ENCODE results near the gene AS3MT.

AS3MT gene

GRCh38 chr10:102856758-102857424, 12.4 kb upstream of the AS3MT start:
- DNase-seq = no peak

GRCh38 chr10:102859911-102860310, 9.4 kb upstream of the AS3MT start:
- DNase-seq = no peak

GRCh38 chr10:102863660-102864059, 5.6 kb upstream of the AS3MT start:
- no peak for DNase-seq

GRCh38 chr10:102865620-102866019, 3.6 kb upstream of the AS3MT start:
- DNase-seq = no peak

GRCh38 chr10:102868911-102869257, 386 bp upstream of the AS3MT start:
- peak; percentile 32 for DNase-seq

- no peak for DNase-seq
Measured at GRCh38 chr10:102870221-102870620, 951 bp downstream of the AS3MT start.

- no peak for DNase-seq
Measured at GRCh38 chr10:102872163-102872562, 2.9 kb downstream of the AS3MT start.

- DNase-seq = no peak
Measured at GRCh38 chr10:102876747-102877153, 7.5 kb downstream of the AS3MT start.

- no peak for DNase-seq
Measured at GRCh38 chr10:102878629-102879028, 9.4 kb downstream of the AS3MT start.

GRCh38 chr10:102880256-102880655, 11.0 kb downstream of the AS3MT start:
- no peak for DNase-seq

- no peak for DNase-seq
Measured at GRCh38 chr10:102888048-102888447, 18.8 kb downstream of the AS3MT start.

- no peak for DNase-seq
Measured at GRCh38 chr10:102894466-102895213, 25.4 kb downstream of the AS3MT start.

GRCh38 chr10:102900006-102900405, 30.7 kb downstream of the AS3MT start:
- no peak for DNase-seq

GRCh38 chr10:102904346-102904745, 35.1 kb downstream of the AS3MT start:
- no peak for DNase-seq

- no peak for DNase-seq
Measured at GRCh38 chr10:102906507-102906906, 37.2 kb downstream of the AS3MT start.

GRCh38 chr10:102914781-102915180, 45.5 kb downstream of the AS3MT start:
- no peak for DNase-seq

GRCh38 chr10:102916173-102916572, 46.9 kb downstream of the AS3MT start:
- DNase-seq = no peak

- DNase-seq = peak; percentile 88
Measured at GRCh38 chr10:102917314-102917961, 48.2 kb downstream of the AS3MT start.

- peak; percentile 100 for DNase-seq
Measured at GRCh38 chr10:102917962-102918816, 48.9 kb downstream of the AS3MT start, which contains the start of gene CNNM2. TSS of gene CNNM2 (plus strand) at chr10:102918294. CDS start at chr10:102918481, 187 bp downstream.

- no peak for DNase-seq
Measured at GRCh38 chr10:102918817-102919245, 49.6 kb downstream of the AS3MT start.

GRCh38 chr10:102919246-102919959, 50.1 kb downstream of the AS3MT start:
- DNase-seq = peak; percentile 28

Data from femur (tissue), 1 donor.